ENCODE data around the gene SURF2. TPM values are rescaled to one million over a fixed set of nuclear protein-coding genes. Genes with fewer than 3 reads are reported as not detected.

The SURF2 gene
- total RNA-seq, 1 donor from 2014 or later = 10.5 TPM

- DNase-seq (ENCODE audit: low read depth in 2 of 2) = peak; percentile 91 to 93
Measured at GRCh38 chr9:133335924-133336811, 20.2 kb upstream of the SURF2 start, which contains the start of gene SURF6. TSS of gene SURF6 (minus strand) at chr9:133336188. CDS start at chr9:133336132, 56 bp downstream.

- DNase-seq (ENCODE audit: low read depth in 2 of 2) = no peak
Measured at GRCh38 chr9:133339641-133340040, 16.7 kb upstream of the SURF2 start.

DNA sequence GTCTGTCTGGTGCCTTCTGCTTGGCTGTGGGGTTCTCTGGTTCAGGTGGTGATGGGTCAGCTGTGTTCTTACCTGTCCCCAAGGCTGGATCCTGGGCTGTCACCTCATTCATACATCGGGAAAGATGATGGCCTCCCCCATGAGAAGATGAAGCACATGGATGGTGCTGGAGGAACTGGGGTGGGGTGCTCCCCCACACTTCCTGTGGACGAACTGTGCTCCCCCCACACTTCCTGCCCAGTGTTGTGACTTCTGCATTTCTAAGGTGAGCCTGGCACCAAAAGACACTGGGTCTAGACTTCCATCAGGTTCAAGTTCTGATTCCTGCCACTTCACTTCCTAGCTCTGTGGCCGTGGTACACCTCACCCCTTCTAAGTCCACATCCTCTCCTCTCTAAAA is 16.1 kb upstream of the SURF2 start:
- no peak for DNase-seq (ENCODE audit: low read depth in 2 of 2)

GRCh38 chr9:133340916-133341315 is 15.4 kb upstream of the SURF2 start:
- no peak for DNase-seq (ENCODE audit: low read depth in 2 of 2)

GRCh38 chr9:133341369-133342068 is 14.8 kb upstream of the SURF2 start:
- DNase-seq (ENCODE audit: low read depth in 2 of 2) = peak in 1 of 2 donors; percentile 46

DNA sequence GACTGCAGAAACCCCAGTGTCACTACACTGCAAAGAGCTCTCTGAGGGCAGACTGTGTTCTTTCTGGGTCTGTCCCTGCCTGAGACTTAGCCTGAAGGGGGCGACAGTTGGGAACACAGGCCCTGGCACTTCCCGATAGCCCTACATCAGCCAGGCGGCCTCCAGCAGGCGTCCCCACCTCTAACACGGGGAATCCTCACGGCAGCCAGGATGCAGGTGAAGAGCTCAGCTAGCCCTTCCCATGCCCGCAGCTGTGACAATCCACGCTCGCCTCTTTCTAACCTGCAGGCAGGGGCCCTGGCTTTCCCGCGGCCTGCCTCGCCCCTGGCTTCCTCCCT is 14.3 kb upstream of the SURF2 start:
- DNase-seq (ENCODE audit: low read depth in 2 of 2) = no peak

DNA sequence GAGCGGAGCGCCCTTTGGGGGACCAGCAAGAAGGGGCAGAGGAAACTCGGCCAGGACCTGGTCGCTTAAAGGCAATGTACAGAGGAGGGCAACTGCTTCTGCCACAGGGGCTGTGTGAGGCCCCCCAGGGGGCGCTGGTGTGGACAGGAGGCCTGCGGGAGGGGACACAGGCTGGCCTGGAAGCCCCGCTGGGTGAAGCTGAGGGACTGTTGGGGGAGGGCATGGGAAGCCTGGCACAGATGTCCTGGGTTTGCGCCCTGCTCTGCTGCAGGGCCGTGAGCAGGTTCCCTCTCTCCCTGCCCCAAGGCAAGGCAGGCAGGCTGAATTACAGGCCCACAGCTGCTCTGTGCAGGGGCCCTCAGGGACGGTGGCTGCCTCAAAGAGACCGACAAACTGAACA is 13.8 kb upstream of the SURF2 start:
- peak in 1 of 2 donors; percentile 45 for DNase-seq (ENCODE audit: low read depth in 2 of 2)

GRCh38 chr9:133344071-133344470 is 12.3 kb upstream of the SURF2 start:
- DNase-seq (ENCODE audit: low read depth in 2 of 2) = no peak

DNA sequence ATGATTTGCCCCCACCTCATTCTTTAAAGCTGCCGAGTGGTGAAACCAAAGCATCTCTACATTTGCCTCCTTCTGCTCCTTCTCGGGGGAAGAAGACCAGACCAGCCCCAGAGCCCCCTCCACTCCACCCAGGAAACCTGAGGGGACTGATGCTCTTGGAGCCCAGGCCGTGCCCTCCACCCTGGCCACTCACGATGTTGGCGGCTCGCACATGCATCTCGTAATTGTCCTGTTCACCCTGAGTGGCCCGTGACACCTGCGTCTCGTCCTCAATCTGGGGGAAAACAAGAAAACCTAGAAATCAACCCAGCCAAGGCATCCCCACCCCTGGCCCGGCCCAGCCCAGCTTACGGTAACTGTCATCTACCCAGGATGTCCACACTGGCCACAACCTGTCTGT is 11.4 kb upstream of the SURF2 start:
- DNase-seq (ENCODE audit: low read depth in 2 of 2) = no peak

DNA sequence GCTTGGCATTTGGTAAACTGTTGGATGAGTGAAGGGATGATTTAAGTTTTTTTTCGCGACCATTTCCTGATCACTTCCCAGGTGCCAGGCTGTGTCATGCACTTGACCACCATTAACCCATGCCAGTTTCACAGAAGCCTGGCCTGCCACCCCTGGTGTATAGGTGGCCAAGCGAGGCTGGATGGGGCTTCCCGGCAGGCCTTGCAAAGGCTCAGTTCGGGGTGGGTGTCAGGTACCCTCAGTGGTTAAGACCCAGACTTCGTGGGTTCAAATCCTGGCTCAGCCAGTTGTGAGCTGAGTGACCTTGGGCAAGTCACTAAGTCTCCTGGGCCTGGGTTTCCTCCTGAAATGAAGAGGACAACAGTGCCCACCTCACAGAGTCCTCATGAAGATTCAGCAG is 10.8 kb upstream of the SURF2 start:
- no peak for DNase-seq (ENCODE audit: low read depth in 2 of 2)

DNA sequence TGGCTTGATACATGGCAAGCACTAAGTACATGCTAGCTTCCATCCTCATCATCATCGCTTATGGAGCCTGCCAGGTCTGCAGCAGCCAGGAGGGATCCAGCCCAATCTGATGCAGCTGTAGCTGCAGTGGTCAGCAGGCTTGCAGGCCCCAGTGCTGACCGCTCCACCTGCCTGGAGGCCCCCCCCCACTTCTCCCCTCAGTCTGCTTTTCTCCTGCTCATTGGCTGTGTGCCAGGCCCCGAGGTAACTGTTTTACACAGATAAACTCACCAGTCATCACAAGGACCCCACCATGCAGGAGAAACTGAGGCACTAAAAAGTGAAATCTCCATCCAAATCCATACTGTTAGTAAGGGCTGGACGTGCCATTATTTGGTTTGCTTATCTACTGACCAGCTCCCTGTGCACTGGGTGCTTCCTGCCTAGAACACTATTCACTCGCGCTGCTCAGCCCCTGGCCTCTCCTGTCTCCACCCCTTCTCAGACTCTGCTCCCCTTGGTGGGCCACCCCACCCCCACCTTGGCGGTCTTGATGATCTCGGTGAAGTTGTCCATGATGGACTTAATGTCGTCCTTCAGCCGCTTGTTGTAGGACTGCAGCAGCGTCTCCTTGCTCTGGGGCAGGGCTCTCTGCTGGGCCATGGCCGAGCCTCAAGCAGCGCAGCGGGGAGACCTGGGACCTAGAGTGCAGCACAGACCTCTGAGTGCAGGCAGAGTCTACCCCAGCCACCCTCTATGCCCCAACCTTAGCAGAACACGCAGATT is 10.1 kb upstream of the SURF2 start:
- DNase-seq (ENCODE audit: low read depth in 2 of 2) = no peak

- DNase-seq (ENCODE audit: low read depth in 2 of 2) = peak; percentile 44 to 54
Measured at GRCh38 chr9:133347515-133347984, 8.8 kb upstream of the SURF2 start.

GRCh38 chr9:133347985-133348717 is 8.2 kb upstream of the SURF2 start, which contains the start of the genes MED22 and RPL7A:
TSS of gene MED22 (minus strand) at chr9:133348131. CDS start at chr9:133346662, 1,469 bp downstream.
TSS of gene RPL7A (plus strand) at chr9:133348218. CDS start at chr9:133348244, 26 bp downstream.
- DNase-seq (ENCODE audit: low read depth in 2 of 2) = peak; percentile 97

DNA sequence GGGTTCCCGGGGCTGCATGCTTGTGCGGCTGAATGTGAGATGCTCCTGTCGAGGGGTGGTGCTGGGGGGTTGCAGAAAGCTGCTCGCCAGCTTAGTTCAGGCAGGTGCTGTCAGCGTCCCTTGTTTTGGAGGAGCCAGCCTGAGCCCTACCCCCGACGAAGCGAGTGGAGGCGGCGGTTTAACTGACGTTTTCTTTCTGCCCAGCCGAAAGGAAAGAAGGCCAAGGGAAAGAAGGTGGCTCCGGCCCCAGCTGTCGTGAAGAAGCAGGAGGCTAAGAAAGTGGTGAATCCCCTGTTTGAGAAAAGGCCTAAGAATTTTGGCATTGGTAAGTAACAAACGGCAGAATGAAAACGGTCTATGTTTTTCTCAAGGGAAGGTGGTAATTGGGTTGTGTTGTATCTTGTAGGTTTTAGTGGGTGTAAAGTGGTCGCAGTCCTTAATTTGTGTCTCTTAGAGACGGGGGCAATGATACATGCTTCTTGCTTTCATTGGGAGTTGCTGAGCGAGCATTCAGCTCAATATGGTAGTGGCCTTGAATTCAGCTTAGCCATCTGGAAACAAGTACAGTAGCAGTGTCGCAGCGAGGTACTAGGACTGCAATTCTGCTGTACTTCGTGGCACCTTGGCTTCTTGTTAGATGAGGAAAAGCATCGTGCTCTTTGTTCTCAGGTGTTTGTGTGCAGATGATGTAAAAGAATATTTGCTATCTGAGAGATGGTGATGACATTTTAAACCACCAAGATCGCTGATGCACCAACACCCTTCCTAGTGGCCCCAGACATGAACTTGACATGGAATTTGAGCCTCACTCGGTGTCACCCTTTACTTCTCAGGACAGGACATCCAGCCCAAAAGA is 7.4 kb upstream of the SURF2 start:
- peak in 1 of 2 donors; percentile 13 for DNase-seq (ENCODE audit: low read depth in 2 of 2)

- DNase-seq (ENCODE audit: low read depth in 2 of 2) = no peak
Measured at GRCh38 chr9:133349965-133350616, 6.3 kb upstream of the SURF2 start.

DNA sequence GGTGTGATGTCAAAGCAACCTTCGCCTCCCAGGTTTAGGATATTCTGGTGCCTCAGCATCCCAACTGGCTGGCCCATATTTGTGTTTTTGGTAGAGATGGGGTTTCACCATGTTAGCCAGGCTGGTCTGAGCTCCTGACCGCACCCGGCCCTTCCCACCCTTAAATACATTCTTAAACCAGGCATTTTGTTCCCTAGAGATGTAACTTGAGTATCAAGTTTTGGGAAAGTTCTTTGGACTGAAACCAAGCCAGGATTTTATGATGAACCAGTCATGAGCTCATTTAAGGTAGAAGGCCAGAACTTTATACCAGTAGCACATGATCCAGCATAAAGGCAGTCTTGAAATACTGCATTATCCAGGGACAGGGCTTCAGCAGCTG is 4.8 kb upstream of the SURF2 start:
- DNase-seq (ENCODE audit: low read depth in 2 of 2) = no peak

DNA sequence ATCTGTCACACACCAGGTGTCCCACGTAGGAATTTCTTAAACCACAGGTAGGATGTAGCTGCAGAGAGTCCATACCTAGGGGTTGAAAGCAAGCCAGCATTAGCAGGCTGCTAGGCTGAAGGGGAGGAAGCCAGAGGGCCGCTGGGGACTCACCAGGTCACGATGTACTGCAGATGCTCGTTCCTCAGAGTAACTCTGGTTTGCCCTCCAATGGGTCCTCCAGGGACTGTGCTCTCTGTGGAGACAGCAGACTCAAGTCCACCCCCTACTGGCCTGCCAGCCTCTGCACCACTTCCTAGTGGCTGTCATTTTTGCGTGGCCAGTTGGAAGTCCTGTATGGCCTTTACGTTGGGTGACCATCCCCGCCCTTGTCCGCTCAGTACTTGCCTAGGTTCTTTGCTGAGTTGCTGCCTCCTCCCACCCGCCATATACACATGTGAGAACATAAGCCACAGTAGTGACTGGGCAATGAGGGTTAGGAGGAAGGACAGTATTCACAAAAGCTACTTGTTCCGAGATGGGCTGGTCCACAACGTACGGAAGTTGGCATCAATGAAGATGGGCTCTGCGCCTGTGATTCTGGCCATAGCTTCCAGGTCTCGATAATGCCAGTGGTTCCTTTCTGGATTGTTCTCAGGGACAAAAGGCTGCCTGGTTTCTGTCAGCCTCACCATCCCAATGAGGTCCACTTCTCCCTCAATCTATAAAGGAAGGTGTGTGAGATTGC is 4.3 kb upstream of the SURF2 start:
- peak; percentile 64 to 74 for DNase-seq (ENCODE audit: low read depth in 2 of 2)

- no peak for DNase-seq (ENCODE audit: low read depth in 2 of 2)
Measured at GRCh38 chr9:133352635-133353340, 3.6 kb upstream of the SURF2 start.

Measured in lung microvascular endothelial cell (primary cell).